HG02981 (cell line): ENCODE measurements around the gene CD247.

ENCODE experiments used
- ATAC-seq: cut with Tn5 transposase; IDR thresholded peaks from one replicate; pipeline ENCODE4 v1.9.1; 2021; ENCODE audit warnings: mild to moderate bottlenecking, moderate library complexity; ENCODE audit not compliant: unreplicated experiment

Gene CD247

DNA sequence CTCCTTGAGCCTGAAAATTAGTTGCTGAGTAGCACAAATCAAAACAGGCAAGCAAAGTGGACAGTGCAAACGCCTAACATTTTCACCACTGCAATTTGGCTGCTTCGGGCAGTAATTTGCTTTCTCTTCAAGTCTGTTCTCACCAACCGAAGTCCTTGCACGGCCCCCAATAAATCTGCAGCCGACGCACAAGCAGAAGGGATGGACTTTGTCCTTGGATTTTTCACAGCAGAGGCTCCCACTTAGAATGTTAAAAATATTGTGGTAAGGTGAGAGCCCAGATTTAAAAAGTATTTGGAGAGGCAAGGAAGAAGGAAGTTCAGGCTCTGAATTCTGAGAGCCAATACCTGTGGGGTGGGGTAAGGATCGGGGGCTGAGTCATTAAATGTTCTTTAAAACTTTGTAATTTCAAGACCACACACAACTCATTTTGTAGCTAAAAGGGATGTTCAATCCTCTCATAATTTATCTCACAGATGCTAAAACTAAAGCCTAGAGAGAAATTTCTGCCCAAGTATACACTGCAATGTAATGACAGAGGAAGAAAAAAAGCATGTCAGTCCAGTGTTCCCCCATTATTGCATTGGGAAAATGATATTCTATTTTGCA, 6.2 kb downstream of the CD247 start:
- no peak for ATAC-seq

DNA sequence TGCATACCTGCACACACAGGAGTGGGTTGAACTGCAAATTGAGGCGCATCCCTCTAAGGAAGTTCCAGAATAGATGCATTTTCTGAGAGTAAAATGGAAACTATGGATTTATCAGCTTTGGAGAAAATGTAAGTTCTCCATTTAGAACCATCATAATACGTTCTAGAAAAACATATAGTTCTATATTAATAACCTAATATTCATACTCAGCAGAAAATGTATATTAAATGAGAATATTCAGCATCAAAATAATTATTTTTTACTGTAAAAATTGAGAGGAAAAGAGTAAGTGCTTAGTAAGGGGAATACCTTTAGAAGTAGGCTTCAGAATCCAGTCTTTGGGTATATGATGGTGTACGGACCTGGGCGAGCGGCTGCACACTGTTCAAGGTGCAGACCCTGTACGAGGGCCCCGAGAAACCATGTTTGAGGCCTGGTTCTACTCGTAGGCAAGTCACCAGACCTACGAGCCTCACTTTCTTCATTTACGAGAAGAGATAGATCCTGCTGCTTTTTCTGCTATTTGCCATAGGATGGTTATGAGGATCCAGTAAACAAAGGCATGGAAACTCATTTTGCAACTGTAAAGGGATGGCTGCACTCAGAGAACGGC, 6.8 kb downstream of the CD247 start:
- no peak for ATAC-seq

- ATAC-seq, result no peak
Observed at GRCh38 chr1:167510881-167511280, 7.4 kb downstream of the CD247 start.

DNA sequence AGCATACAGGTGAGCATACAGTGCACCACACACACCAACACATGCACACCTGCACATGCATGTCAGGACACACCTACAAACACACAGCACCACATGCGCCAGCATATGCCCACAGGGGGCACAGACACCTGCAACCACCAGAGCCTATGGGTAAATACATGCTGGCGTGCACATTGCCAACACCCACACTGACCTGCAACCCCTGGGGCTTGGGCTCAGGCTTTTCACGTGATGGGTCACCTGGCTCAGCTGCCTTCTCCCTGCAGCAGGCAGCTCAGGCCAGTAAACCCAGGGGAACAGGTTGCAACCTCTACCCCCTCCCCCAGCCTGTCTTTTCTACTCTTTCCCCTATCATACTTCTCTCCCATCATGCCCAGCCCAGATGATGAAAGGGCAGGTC, 8.1 kb downstream of the CD247 start:
- no peak for ATAC-seq

DNA sequence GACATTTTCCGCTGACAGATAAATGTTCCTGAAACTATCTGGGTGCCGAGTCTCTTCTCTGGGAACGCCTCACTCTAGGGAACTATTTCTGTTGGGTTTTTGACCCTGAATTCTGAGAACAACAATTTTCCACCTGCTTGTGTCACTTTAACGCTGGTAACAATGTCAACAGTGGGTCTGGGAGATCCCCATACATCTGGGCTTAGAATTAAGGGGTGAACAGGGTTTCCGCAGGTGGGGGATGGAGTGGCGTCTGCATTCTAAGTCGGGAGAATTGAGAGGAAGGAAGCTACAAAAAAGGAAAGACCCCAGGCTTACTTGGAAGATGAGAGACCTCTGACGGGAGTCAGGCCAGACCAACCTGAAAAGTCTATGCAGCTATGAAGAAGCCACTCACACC, 8.7 kb downstream of the CD247 start:
- ATAC-seq, result no peak

DNA sequence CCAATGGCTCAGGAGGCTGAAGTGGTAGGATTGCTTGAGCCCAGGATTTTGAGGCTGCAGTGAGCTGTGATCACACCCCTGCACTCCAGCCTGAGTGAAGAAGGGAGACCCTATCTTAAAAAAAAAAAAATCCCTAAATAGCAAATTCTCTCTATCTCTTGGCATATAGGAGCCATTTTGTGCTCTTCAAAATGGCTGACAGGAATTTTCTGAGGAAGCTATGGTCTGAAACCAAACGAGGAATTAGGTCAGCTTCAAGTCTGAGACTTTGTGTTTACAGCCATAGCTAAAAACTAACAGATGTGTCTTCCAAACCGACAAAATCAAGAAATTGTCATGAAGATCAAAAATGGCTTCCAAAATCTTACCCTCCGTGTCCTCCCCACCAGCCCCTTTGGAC, 10.6 kb downstream of the CD247 start:
- ATAC-seq, result no peak

DNA sequence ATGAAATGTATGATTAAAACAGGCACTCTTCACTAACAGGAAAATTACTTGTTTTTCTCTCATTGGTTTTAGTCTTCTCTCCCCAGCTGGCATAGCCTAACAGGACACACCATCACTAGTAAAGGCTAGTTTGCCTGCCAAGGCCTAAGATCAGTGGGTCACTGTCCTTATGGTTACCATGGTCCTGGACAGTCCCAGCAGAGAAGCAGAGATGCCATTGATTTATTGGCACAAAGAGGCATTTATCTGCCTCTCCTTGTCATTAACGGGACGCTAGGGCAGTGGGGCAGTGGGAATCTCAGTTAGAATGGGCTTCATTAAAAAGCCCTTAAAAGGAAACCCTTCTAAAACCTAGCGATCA, 13.9 kb downstream of the CD247 start:
- no peak for ATAC-seq

DNA sequence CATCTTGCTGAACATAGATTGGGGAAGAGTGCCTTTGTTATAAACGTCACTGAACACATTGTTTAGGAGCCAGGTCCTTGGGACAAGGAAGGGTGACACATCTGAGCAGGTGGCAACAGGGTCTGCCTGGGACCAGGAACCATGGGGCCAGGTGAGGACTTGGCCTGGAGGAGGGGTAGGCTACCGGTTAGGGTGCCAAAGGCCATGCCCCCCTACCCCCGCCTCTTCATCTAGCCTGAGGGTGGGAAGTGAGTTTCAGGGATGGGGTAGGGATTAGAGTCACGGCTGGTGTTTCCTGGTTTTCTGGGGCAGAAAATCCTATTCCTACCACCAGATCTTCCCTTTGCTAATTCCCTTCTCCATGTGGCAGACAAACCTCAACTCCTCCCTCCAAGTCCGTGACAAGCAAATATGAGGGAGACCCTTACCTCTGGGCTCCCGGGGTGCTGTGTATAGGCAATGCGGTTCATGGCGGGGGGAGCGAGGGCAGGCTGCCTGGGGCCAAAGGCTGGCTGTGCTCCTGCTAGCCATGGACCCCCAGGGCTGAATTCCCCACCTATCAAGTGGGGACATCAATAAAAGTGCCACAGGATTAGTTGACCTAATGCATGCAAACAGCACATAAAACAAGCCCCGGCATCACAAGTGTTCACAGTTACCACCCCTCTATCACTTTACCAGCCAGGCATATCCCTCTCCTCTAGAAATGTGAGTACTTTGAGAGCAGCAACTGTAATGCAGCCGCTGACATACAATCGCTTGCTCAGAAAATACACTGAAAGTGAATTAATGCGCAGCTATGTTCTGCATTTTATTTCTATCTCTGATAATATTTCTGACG, 14.5 kb downstream of the CD247 start:
- ATAC-seq, result no peak

- ATAC-seq, result no peak
Observed at GRCh38 chr1:167502719-167503462, 15.4 kb downstream of the CD247 start.

DNA sequence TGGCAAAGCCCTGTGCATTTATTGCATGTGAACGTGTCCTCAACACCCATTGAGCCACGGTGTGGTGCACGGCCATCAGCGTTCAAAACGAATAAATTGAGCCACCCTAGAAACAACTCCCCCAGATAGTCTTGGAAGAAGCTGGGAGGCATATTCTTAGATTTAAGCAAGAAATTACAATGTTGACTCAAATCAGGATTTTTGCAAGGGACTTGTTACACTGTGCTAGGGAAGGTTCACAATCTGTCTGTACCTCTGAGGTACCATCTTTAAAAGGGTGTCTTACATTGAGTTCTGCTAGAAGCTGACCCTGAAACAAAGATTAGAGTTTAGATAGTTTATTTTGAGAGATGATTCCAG, 16.2 kb downstream of the CD247 start:
- ATAC-seq, result no peak

DNA sequence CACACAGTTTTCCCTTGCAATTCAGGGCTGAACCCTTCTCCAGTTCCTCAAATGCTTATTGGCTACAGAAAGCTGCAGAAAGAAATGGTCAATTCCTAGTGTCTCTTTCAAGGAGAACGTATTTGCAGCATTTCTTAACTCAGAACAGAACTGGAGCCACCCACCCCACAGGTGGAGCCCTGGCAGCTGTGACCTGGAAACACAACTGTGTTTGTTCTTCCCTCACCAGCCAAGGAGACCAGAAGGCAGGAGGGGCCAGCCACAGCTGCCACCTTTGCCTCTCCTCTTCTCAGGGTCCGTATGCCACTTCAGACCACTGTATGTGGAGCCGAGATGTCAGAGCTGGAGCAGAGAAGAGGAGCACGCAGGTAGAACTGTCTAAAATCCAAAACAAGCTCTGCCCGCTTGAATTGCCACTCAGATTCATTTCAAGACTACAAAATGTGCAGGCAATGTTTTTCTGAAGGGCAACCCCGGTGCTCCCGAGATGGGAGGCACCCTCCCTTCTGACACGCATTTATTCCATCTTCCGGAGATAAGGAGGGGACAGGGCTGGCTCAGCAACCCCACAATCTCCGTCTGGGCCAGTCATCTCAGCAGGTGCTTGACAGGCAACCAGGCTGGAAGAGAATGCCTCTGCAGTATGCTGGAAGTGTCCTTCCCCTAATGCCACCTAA, 16.7 kb downstream of the CD247 start:
- ATAC-seq, result no peak

DNA sequence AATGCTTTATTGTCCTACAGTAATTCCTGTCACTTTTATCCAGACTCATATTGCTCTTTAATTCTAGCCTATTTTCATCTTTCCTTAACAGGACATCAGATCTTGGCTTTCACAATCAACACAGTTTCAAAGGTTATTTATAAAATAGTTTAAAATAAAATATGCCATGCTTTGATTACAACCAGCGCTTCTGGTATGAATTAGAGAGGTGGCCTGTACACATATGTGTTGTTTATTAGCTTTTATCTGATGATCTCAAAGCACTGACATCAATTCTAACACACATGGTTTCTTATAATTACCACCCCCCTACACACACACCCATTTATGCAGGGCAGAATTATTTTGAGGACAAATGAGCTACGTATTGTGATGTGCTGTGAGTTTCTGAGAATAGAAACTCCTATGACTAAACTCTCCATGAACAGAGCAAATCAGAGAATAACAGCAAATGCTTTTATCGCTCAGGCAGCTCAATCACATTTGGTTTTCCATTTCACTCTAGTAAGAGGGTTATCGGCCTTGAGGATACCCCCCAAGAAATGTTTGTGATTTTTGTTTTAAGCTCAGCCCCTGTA, 18.0 kb downstream of the CD247 start:
- ATAC-seq, result no peak

- ATAC-seq, result peak; percentile 99
Observed at GRCh38 chr1:167499664-167500101, 18.6 kb downstream of the CD247 start.

GRCh38 chr1:167499106-167499505, 19.2 kb downstream of the CD247 start:
- no peak for ATAC-seq

DNA sequence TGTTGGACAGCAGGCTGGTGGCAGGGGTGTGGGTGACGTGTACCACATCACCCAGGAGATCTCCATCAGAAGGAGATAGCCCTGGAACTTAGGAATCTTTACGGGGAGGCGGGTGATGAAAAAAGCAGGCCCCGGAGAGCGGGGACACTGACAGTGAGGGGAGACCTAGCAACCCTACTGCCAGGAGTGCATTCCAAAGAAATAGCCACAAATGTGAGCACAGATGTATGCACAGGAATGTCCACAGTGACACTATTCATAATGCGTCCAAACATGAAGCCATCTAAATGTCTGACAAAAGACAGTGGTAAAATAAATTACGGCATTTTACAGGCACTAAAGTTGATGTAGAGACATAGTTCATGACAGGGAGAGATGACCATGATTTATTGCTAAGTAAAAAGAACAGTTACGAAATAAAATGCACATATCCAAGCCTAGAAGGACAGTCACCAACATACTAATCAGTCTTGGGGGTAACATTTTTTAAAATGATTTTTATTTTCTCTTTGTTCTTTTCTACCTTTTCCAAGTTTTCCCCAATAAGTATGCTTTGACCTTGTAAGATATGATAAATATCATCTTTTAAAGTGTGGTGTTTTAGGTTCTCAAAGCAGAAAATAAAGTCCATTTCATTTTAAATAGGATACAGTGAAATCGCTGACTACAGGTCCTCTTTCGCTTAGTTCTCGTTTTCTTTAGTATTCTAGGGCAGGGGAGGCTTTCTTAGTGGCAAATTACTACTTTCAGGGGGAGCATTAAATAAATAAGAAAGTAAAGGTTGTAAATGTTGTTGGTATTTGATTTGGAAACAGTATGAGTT, 21.3 kb downstream of the CD247 start:
- no peak for ATAC-seq

GRCh38 chr1:167493372-167493771, 25.0 kb downstream of the CD247 start:
- no peak for ATAC-seq

DNA sequence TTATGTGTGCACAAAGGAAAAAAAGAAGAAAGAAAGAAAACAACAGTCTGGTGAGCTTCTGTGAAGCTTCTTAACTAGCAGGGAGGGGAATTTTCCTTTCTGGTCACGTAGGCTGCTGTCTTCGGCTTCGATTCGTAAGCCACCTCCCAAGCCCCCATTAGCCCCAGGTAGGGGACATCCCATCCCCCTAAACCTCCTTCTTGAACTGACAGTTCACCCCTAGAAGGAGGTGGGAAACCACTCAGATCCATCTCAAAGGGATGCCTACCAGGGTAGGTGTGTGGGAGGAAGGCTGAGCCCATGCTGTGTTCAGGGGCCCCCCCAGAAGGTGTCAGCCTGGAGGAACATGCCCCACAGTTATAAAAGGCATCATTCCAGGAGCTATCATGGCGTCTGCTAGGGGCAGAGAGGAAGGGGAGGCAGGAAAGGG, 25.8 kb downstream of the CD247 start:
- no peak for ATAC-seq

DNA sequence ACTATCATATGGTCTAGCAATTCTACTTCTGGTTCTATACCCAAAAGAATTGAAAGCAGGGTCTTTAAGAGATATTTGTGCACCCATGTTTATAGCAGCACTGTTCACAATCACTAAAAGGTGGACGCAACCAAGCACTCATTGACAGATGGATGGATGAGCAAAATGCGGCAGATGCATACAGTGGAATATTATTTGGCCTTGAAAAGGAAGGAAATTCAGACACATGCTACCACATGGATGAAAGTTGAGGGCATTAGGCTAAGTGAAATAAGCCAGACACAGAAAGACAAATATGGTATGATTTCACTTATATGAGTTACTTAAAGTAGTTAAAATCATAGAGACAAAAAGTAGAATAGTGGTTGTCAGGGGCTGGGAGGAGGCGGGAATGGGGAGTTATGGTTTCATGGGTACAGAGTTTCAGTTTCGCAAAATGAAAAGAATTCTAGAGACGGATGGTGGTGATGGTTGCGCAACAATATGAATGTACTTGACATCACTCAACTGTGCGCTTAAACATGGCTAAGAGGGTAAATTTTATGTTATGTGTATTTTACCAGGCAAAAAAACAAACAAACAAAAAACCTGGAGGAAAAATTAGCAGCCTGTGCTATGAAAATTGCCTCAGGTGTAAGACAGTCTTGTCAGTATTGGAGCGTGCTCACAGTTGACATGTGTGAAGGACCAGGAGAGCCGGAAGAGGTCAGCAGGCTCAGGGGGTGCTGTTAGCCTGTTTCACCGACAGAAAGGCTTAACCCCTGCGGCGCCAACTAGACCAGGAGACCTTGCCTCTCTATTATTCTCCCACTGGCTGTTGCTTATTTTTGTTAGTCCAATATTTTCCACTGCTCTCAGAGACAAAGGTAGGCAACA, 26.5 kb downstream of the CD247 start:
- ATAC-seq, result no peak

- no peak for ATAC-seq
Observed at GRCh38 chr1:167490765-167491164, 27.6 kb downstream of the CD247 start.
